Measurements from ENCODE around the gene CDC37L1. TPM values are rescaled to one million over a fixed set of nuclear protein-coding genes. Genes with fewer than 3 reads are reported as not detected.

CDC37L1 gene
- total RNA-seq, 4 donors from 2014 or later = 61.4 to 101 (median 84.7) TPM

DNA sequence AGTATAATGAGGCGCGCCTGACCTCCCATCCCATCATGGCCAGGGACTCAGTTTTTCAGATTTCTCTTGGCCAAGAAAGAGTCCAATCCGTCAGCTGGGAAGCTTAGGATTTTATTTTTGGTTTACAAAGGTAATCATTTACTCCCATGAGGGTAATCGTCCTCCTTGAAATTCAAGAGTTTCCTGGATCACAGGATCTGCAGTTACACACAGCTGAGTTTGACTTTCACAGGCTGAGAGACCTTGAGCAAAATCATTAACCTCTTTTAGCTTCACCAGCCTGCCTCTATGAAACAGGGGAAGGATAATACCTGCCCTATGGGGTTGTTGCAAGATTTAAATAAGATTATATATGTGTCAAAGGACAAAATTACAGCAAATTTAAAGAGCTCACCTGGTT, 77.1 kb downstream of the CDC37L1 start:
- Histone ChIP-seq H3K36me3 (no peaks in the 10 kb centered on the region), H3K9me3 (no peaks in the 10 kb centered on the region), H3K27me3 (peaks cover 7% of the 10 kb centered on the region), H3K27ac (no peak overlapping the region), H3K4me1 (no peaks in the 10 kb centered on the region), H3K4me3 (no peak overlapping the region)
- ATAC-seq = no peak
- TF ChIP-seq POLR2AphosphoS5 (IDR thresholded peaks at IDR 0.05) (no peak), EP300 (IDR thresholded peaks at IDR 0.05) (no peak), POLR2A (IDR thresholded peaks at IDR 0.05) (no peak)
- TF ChIP-seq, protein P1, sequence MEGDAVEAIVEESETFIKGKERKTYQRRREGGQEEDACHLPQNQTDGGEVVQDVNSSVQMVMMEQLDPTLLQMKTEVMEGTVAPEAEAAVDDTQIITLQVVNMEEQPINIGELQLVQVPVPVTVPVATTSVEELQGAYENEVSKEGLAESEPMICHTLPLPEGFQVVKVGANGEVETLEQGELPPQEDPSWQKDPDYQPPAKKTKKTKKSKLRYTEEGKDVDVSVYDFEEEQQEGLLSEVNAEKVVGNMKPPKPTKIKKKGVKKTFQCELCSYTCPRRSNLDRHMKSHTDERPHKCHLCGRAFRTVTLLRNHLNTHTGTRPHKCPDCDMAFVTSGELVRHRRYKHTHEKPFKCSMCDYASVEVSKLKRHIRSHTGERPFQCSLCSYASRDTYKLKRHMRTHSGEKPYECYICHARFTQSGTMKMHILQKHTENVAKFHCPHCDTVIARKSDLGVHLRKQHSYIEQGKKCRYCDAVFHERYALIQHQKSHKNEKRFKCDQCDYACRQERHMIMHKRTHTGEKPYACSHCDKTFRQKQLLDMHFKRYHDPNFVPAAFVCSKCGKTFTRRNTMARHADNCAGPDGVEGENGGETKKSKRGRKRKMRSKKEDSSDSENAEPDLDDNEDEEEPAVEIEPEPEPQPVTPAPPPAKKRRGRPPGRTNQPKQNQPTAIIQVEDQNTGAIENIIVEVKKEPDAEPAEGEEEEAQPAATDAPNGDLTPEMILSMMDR (IDR thresholded peaks at IDR 0.05) = no peak
- 70 to 78% methylated on average over 3 to 4 of the region's 4 CpGs for WGBS, 2 donors (ENCODE audit: low coverage in 1 of 2)

Other genes starting within 250 kb of the CDC37L1 start
- gene SLC1A1, start 189.1 kb upstream of the CDC37L1 start, total RNA-seq = 1 to 10 TPM; 1.1 to 2.3 (median 1.8) TPM
- 1 to 10 TPM; 5.3 to 8.1 (median 6.6) TPM for gene PLPP6, start 17.3 kb upstream of the CDC37L1 start, total RNA-seq
- 1 to 10 TPM in 1 of 4 donors, under 1 TPM in 3; 0.69 to 1.9 (median 0.83) TPM for gene SPATA6L, start 13.1 kb upstream of the CDC37L1 start, total RNA-seq
- 100 to 1,000 TPM; 104 to 139 (median 119) TPM for gene AK3, start 61.6 kb downstream of the CDC37L1 start, total RNA-seq
- gene RCL1, start 113.4 kb downstream of the CDC37L1 start, total RNA-seq = 10 to 100 TPM; 10.1 to 19.0 (median 11.6) TPM

All from gastroesophageal sphincter (tissue), 4 donors.